ENCODE results near the gene CBX8. TPM values are rescaled to one million over a fixed set of nuclear protein-coding genes. Genes with fewer than 3 reads are reported as not detected.

Gene CBX8
- total and polyA plus RNA-seq, 2 of the 8 experiments (the other 6 are each of a cell fraction or from before 2014, with no cell fraction given), result 0.09 to 2.1 TPM

DNA sequence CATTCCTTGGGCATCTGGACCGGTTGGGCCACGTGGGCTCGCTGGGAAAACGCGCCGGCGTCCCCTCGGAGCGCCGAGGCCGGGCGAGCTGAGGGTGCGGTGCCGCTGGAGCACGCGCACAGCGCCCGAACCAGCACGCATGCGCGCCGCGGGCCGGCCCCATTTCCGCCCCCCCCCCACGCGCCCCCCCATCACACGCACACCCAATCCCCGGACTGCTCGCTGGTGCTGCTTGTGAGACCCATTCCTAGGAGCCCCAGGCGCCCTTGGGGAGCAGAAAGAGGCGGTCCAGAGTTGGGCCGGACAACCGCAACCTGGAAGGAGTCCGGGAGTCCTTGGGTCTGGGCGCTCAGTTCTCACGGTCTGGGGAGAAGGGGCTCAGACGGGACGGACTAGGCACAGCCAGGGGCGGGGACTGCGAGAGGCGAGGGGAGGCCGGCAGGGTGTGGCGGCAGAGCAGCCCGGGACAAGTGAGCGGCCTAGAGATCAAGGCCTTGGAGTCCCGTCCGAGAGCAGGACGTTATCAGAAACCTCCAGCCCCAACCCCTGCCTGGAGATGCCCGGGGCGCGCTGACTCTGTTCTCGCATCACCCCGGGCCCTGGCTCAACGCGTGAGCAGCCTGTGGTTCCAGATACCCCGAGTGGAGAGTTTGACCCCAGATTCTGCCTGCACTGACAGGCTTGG, 6.0 kb upstream of the CBX8 start:
- peaks cover 4 to 30% of the 10 kb centered on the region in 2 experiments for H4K20me1 ChIP-seq (replicated peaks in 1 of 2; ENCODE audit: control insufficient read depth in 1 of 2, insufficient read depth in 2 of 2, low read length in 2 of 2)
- no peak overlapping the region for H4K5ac ChIP-seq (ENCODE audit: insufficient read length, low read depth, low read length)
- peaks cover 2% of the 10 kb centered on the region for H3K23me2 ChIP-seq (ENCODE audit: low read depth, low read length)
- H3K4me2 ChIP-seq (ENCODE audit: insufficient read depth in 1 of 2, low read depth in 2 of 2, low read length in 2 of 2), result peak overlapping the region; percentile 15 to 44; a peak in 2 of 4 replicates
- H3K4me3 ChIP-seq (ENCODE audit: extremely low read depth in 1 of 4, insufficient read depth in 2 of 4, low read depth in 3 of 4, low read length in 4 of 4), result no peak overlapping the region; a peak in 1 of 8 replicates
- DNase-seq (ENCODE audit: low read depth in 1 of 2, low spot score in 2 of 2), result peak in 1 of 2 experiments; percentile 58
- peak overlapping the region; percentile 46; the same call in 1 of the 2 replicates for H2BK15ac ChIP-seq (ENCODE audit: low read length)
- CTCF ChIA-PET (ENCODE audit: partially characterized antibody), result interaction anchor here (1.3 to 19.1 kb wide), 11 partner anchors 9 to 113 kb away, joined by 4 to 576 read pairs (median 23); partner anchors contain the start of gene CBX4
- no peak overlapping the region; the same call in 1 of the 2 replicates for H3K18ac ChIP-seq (ENCODE audit: extremely low read depth, low read length)
- no peak overlapping the region for H4K91ac ChIP-seq (replicated peaks; ENCODE audit: insufficient read length, low read length)
- POLR2A ChIA-PET (ENCODE audit: partially characterized antibody), result interaction anchor here (1.0 to 24.0 kb wide), 10 partner anchors 8 to 56 kb away, joined by 3 to 374 read pairs (median 8); partner anchors contain the start of gene CBX4
- FAIRE-seq, result no peak
- peaks cover 0 to 7% of the 10 kb centered on the region in 2 experiments; a peak in 3 of 4 replicates for H3K9me3 ChIP-seq (ENCODE audit: insufficient read depth in 2 of 2, low read depth in 1 of 2, low read length in 1 of 2)
- no peak overlapping the region for H3K9ac ChIP-seq (replicated peaks in 1 of 4; ENCODE audit: extremely low read depth in 1 of 4, low read depth in 3 of 4, low read length in 3 of 4)
- H3K27me3 ChIP-seq (replicated peaks in 1 of 4; ENCODE audit: control insufficient read depth in 3 of 4, extremely low read depth in 1 of 4, insufficient read depth in 3 of 4, low read length in 3 of 4), result peaks cover 92 to 100% (median 100%) of the 10 kb centered on the region in 4 experiments
- H2BK120ac ChIP-seq (replicated peaks; ENCODE audit: low read depth, low read length), result no peak overlapping the region
- peaks cover 0 to 12% (median 0%) of the 10 kb centered on the region in 4 experiments; a peak in 1 of 8 replicates for H3K36me3 ChIP-seq (ENCODE audit: control insufficient read depth in 2 of 4, insufficient read depth in 4 of 4, low read length in 3 of 4)
- no peak overlapping the region for H2BK5ac ChIP-seq (ENCODE audit: low read depth, low read length)
- no peak overlapping the region for H3K56ac ChIP-seq (replicated peaks; ENCODE audit: insufficient read length, low read depth, low read length)
- no peak overlapping the region for H3K14ac ChIP-seq (ENCODE audit: insufficient read length)
- WGBS, 2 experiments (ENCODE audit: extremely low coverage in 1 of 2, insufficient coverage in 1 of 2, insufficient read length in 1 of 2, insufficient replicate concordance in 2 of 2, low coverage in 1 of 2, low lambda C conversion rate in 2 of 2, missing lambda C conversion rate in 1 of 2), result 5% methylated on average over 36 of the region's 57 CpGs; no CpG with 5 or more reads in 1 of the 2 experiments
- H3K27ac ChIP-seq (ENCODE audit: low read depth, low read length), result no peak overlapping the region
- H3K4ac ChIP-seq (replicated peaks; ENCODE audit: insufficient read length, low read depth, low read length), result peak overlapping the region; percentile 32
- no peak overlapping the region; the same call in 1 of the 2 replicates for H2BK20ac ChIP-seq (ENCODE audit: low read length)
- H2AK5ac ChIP-seq (ENCODE audit: low read depth, low read length), result no peak overlapping the region
- no peak overlapping the region for H3K23ac ChIP-seq (ENCODE audit: insufficient read length)
- peak overlapping the region; percentile 68; the same call in 1 of the 2 replicates for H2BK12ac ChIP-seq (ENCODE audit: low read depth, low read length)
- no peak overlapping the region for H4K8ac ChIP-seq (ENCODE audit: extremely low read depth, insufficient read depth, low read length)
- H2AFZ ChIP-seq (ENCODE audit: low read length), result no peak overlapping the region
- no peaks in the 10 kb centered on the region for H3K79me1 ChIP-seq (ENCODE audit: low read depth, low read length)
- peaks cover 4 to 61% (median 47%) of the 10 kb centered on the region in 4 experiments for H3K4me1 ChIP-seq (replicated peaks in 1 of 4; ENCODE audit: control insufficient read depth in 3 of 4, insufficient read depth in 4 of 4, low read length in 3 of 4)
- no peaks in the 10 kb centered on the region for H3K79me2 ChIP-seq (ENCODE audit: control insufficient read depth in 1 of 2, insufficient read depth in 2 of 2, low read length in 2 of 2)
- TF ChIP-seq HDAC2 (IDR thresholded peaks at IDR 0.05; ENCODE audit: borderline replicate concordance in 1 of 2, low read depth in 2 of 2, low read length in 2 of 2) (0 out of 4 replicates have a peak, but pooled peaks of 1 of the 2 experiments have one; percentile 40), CBX5 (IDR thresholded peaks at IDR 0.05; ENCODE audit: low read depth, low read length) (no peak), SP1 (IDR thresholded peaks at IDR 0.05; ENCODE audit: low read depth, low read length) (no peak), RAD21 (IDR thresholded peaks at IDR 0.05 in 1 of 2, conservative IDR thresholded peaks at IDR 0.05 in 1 of 2; ENCODE audit: low read depth in 2 of 2, low read length in 2 of 2) (no peak), BCL11A (IDR thresholded peaks at IDR 0.05; ENCODE audit: low read depth in 2 of 2, low read length in 2 of 2) (no peak), SRF (IDR thresholded peaks at IDR 0.05; ENCODE audit: low read depth, low read length) (no peak), SP2 (IDR thresholded peaks at IDR 0.05; ENCODE audit: low read length) (no peak), SIN3A (conservative IDR thresholded peaks at IDR 0.05 in 1 of 2, IDR thresholded peaks at IDR 0.05 in 1 of 2; ENCODE audit: low read depth in 1 of 2, low read length in 2 of 2) (no peak), SIRT6 (IDR thresholded peaks at IDR 0.05; ENCODE audit: low read length) (no peak), NRF1 (IDR thresholded peaks at IDR 0.05; ENCODE audit: low read depth, low read length) (0 out of 2 replicates have a peak, but pooled peaks have one; percentile 27)
- TF ChIP-seq, protein P1, sequence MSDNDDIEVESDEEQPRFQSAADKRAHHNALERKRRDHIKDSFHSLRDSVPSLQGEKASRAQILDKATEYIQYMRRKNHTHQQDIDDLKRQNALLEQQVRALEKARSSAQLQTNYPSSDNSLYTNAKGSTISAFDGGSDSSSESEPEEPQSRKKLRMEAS (IDR thresholded peaks at IDR 0.05), result peak; percentile 93

All from H1 (cell line).